Endothelial cell of hepatic sinusoid (primary cell): ENCODE data around the gene PRX.
"Not testable (repeated sequence)": the region's sequence is repeated elsewhere in the genome, so short reads cannot be mapped to it uniquely, and the experiment has no call there.

Experiments
- in situ Hi-C: cut with HindIII; loops from 2 replicates; pipeline ENCODE4 v1.10.0; 2017; ENCODE audit warnings: low sequenced_read_pairs

PRX gene

GRCh38 chr19:40390084-40390742 lies 23.0 kb downstream of the PRX start, which contains the start of gene HIPK4:
Gene HIPK4, minus strand, starts transcription at chr19:40390181. Its CDS starts 279 bp downstream, at chr19:40389902.
- in situ Hi-C loops = no loop called here

- in situ Hi-C loops = no loop called here
Measured at GRCh38 chr19:40389404-40390083, 23.6 kb downstream of the PRX start.

- in situ Hi-C loops = no loop called here
Measured at GRCh38 chr19:40388481-40388880, 24.7 kb downstream of the PRX start.

- in situ Hi-C loops = no loop called here
Measured at GRCh38 chr19:40387155-40387554, 26.0 kb downstream of the PRX start.

GRCh38 chr19:40383668-40384248 lies 29.4 kb downstream of the PRX start:
- in situ Hi-C loops = no loop called here

GRCh38 chr19:40381321-40381720 lies 31.9 kb downstream of the PRX start:
- in situ Hi-C loops = no loop called here

- in situ Hi-C loops = no loop called here
Measured at GRCh38 chr19:40380199-40381037, 32.8 kb downstream of the PRX start.

GRCh38 chr19:40379446-40380198 lies 33.6 kb downstream of the PRX start:
- in situ Hi-C loops = no loop called here

GRCh38 chr19:40378509-40378908 lies 34.7 kb downstream of the PRX start:
- in situ Hi-C loops = no loop called here

- in situ Hi-C loops = no loop called here
Measured at GRCh38 chr19:40377876-40378385, 35.2 kb downstream of the PRX start.

GRCh38 chr19:40376286-40376862 lies 36.8 kb downstream of the PRX start:
- in situ Hi-C loops = no loop called here

GRCh38 chr19:40374084-40374483 lies 39.1 kb downstream of the PRX start:
- in situ Hi-C loops = no loop called here

GRCh38 chr19:40371802-40372122 lies 41.4 kb downstream of the PRX start:
- in situ Hi-C loops = no loop called here

GRCh38 chr19:40370997-40371801 lies 42.0 kb downstream of the PRX start:
- in situ Hi-C loops = no loop called here

- in situ Hi-C loops = not testable (repeated sequence)
Measured at GRCh38 chr19:40370253-40370652, 42.9 kb downstream of the PRX start.

- in situ Hi-C loops = no loop called here
Measured at GRCh38 chr19:40369797-40370196, 43.4 kb downstream of the PRX start.

GRCh38 chr19:40367577-40368434 lies 45.4 kb downstream of the PRX start:
- in situ Hi-C loops = no loop called here
